ENCODE results near the gene ENAH.
"Not testable (repeated sequence)": the region's sequence is repeated elsewhere in the genome, so short reads cannot be mapped to it uniquely, and the experiment has no call there.

ENAH gene

GRCh38 chr1:225473676-225474438 is 179.1 kb downstream of the ENAH start:
- H3K27ac ChIP-seq (ENCODE audit: low read depth, low read length): peak overlapping the region; percentile 68
- not testable (repeated sequence) for H3K36me3 ChIP-seq (ENCODE audit: control insufficient read depth, insufficient read depth, low read length); H3K27me3 ChIP-seq (ENCODE audit: control insufficient read depth, insufficient read depth, low read length); H3K9ac ChIP-seq (ENCODE audit: low read length); H3K4me3 ChIP-seq (ENCODE audit: low read length)
- peaks cover 13% of the 10 kb centered on the region for H3K4me1 ChIP-seq (ENCODE audit: control insufficient read depth, insufficient read depth, low read length)

DNA sequence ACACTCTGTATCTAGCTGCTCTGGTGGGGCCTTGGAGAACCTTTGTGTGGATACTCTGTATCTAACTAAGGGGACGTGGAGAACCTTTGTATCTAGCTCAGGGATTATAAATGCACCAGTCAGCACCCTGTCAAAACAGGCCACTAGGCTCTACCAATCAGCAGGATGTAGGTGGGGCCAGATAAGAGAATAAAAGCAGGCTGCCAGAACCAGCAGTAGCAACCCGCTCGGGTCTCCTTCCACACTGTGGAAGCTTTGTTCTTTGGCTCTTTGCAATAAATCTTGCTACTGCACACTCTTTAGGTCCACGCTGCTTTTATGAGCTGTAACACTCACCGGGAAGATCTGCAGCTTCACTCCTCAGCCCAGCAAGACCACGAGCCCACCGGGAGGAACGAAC is 179.7 kb downstream of the ENAH start:
- H3K36me3 ChIP-seq (ENCODE audit: control insufficient read depth, insufficient read depth, low read length); H3K9ac ChIP-seq (ENCODE audit: low read length); H3K27me3 ChIP-seq (ENCODE audit: control insufficient read depth, insufficient read depth, low read length); H3K4me3 ChIP-seq (ENCODE audit: low read length): not testable (repeated sequence)
- peak overlapping the region; percentile 68 for H3K27ac ChIP-seq (ENCODE audit: low read depth, low read length)
- H3K4me1 ChIP-seq (ENCODE audit: control insufficient read depth, insufficient read depth, low read length): peaks cover 13% of the 10 kb centered on the region

- H3K9ac ChIP-seq (ENCODE audit: low read length): no peak overlapping the region
- no peak overlapping the region for H3K4me3 ChIP-seq (ENCODE audit: low read length)
- no peaks in the 10 kb centered on the region for H3K27me3 ChIP-seq (ENCODE audit: control insufficient read depth, insufficient read depth, low read length)
- H3K27ac ChIP-seq (ENCODE audit: low read depth, low read length): peak overlapping the region; percentile 34
- H3K36me3 ChIP-seq (ENCODE audit: control insufficient read depth, insufficient read depth, low read length): no peaks in the 10 kb centered on the region
- peaks cover 23% of the 10 kb centered on the region for H3K4me1 ChIP-seq (ENCODE audit: control insufficient read depth, insufficient read depth, low read length)
Measured at GRCh38 chr1:225471453-225472301, 181.2 kb downstream of the ENAH start.

DNA sequence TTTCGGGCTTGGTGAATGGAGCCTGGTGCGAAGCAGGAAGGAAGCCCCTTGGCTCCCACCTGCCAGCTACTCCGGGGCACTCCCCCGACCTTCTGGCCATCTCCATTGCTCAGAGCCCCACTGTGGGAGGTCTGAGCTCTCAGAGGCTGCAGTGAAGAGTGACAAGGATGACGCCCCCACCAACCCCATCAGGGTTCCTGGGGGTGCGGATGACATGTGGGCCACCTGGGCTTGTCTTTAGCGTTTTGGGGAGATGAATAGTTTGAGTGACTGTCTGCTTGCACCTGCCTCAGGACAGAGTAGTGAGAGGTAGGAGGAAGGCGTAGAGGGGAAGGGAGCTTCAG is 181.8 kb downstream of the ENAH start:
- H3K4me3 ChIP-seq (ENCODE audit: low read length): no peak overlapping the region
- no peaks in the 10 kb centered on the region for H3K36me3 ChIP-seq (ENCODE audit: control insufficient read depth, insufficient read depth, low read length)
- H3K27me3 ChIP-seq (ENCODE audit: control insufficient read depth, insufficient read depth, low read length): no peaks in the 10 kb centered on the region
- peaks cover 23% of the 10 kb centered on the region for H3K4me1 ChIP-seq (ENCODE audit: control insufficient read depth, insufficient read depth, low read length)
- H3K9ac ChIP-seq (ENCODE audit: low read length): no peak overlapping the region
- H3K27ac ChIP-seq (ENCODE audit: low read depth, low read length): peak overlapping the region; percentile 34

- no peak overlapping the region for H3K9ac ChIP-seq (ENCODE audit: low read length)
- H3K4me1 ChIP-seq (ENCODE audit: control insufficient read depth, insufficient read depth, low read length): peaks cover 27% of the 10 kb centered on the region
- H3K27me3 ChIP-seq (ENCODE audit: control insufficient read depth, insufficient read depth, low read length): no peaks in the 10 kb centered on the region
- no peaks in the 10 kb centered on the region for H3K36me3 ChIP-seq (ENCODE audit: control insufficient read depth, insufficient read depth, low read length)
- H3K27ac ChIP-seq (ENCODE audit: low read depth, low read length): peak overlapping the region; percentile 34
- no peak overlapping the region for H3K4me3 ChIP-seq (ENCODE audit: low read length)
Measured at GRCh38 chr1:225470211-225471108, 182.5 kb downstream of the ENAH start.

DNA sequence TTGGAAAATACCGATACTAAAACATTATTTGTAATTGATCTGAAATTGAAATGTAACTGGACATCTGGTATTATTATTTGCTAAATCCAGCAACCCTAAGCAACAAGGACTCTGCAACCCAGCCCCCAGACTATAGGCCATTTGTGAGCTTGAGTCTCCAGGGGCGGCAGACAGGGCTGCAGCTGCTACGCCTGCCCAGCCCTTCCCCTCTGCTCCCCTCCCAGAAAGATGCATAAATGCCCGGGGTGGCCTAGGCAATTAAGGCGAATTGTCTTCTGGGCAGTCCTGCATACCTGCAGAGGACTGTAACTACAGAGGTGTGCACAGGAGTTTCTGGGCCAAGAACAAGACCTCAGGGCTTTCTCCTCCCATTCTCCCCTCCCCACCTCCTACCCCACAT is 183.9 kb downstream of the ENAH start:
- Histone ChIP-seq H3K27me3 (ENCODE audit: control insufficient read depth, insufficient read depth, low read length) (no peaks in the 10 kb centered on the region), H3K27ac (ENCODE audit: low read depth, low read length) (no peak overlapping the region)

GRCh38 chr1:225468270-225469020 is 184.5 kb downstream of the ENAH start:
- peak overlapping the region; percentile 63 for H3K4me3 ChIP-seq (ENCODE audit: low read length)
- H3K27ac ChIP-seq (ENCODE audit: low read depth, low read length): peak overlapping the region; percentile 89
- no peaks in the 10 kb centered on the region for H3K27me3 ChIP-seq (ENCODE audit: control insufficient read depth, insufficient read depth, low read length)
- H3K36me3 ChIP-seq (ENCODE audit: control insufficient read depth, insufficient read depth, low read length): no peaks in the 10 kb centered on the region
- H3K9ac ChIP-seq (ENCODE audit: low read length): no peak overlapping the region
- H3K4me1 ChIP-seq (ENCODE audit: control insufficient read depth, insufficient read depth, low read length): peaks cover 27% of the 10 kb centered on the region

More for the DNA sequence above, 183.9 kb downstream of the ENAH start:
- no peaks in the 10 kb centered on the region for H3K36me3 ChIP-seq (ENCODE audit: control insufficient read depth, insufficient read depth, low read length)
- no peak overlapping the region for H3K4me3 ChIP-seq (ENCODE audit: low read length)
- H3K9ac ChIP-seq (ENCODE audit: low read length): no peak overlapping the region
- H3K4me1 ChIP-seq (ENCODE audit: control insufficient read depth, insufficient read depth, low read length): peaks cover 27% of the 10 kb centered on the region

DNA sequence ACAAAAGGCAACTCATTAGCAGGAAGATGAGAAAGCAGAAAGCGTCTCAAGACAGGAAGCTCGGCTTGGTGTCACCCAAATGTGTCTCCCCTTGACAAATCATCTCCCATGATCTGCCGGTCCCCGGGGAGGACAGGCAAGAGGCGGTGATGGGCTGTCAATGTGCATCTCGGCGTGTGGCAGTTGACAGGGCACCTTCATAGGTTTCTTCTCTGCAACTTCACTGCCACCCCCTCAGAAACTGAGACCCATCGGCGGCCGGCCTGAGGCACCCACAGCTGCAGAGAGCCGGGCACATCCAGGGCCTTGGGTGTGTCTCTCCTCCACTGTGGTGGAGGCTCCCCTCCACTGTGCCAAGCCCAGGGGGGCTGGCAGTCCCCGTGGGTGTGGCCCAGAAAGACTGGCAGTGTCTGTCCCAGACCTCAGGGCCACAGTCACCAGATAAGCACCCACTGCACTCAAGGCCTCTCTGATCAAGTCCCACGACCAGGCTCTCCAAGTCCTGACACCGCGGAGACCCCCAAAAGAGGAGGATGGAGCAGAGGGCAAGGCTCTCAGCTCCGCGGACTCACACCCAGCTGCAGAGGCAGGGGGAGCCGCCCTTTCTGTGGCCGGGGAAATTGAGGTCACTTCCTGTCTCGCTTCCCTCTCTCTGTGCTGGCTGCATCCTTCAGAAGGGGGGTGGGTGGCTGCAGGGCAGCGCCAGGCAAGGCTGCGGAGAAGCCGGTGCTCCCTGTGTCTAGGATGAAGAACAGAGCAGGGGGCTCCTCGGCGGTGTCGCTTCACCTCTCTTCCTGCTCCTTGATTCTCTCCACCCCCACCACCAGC is 185.5 kb downstream of the ENAH start:
- H3K27me3 ChIP-seq (ENCODE audit: control insufficient read depth, insufficient read depth, low read length): no peaks in the 10 kb centered on the region
- no peaks in the 10 kb centered on the region for H3K36me3 ChIP-seq (ENCODE audit: control insufficient read depth, insufficient read depth, low read length)
- peaks cover 37% of the 10 kb centered on the region for H3K4me1 ChIP-seq (ENCODE audit: control insufficient read depth, insufficient read depth, low read length)
- H3K27ac ChIP-seq (ENCODE audit: low read depth, low read length): peak overlapping the region; percentile 89
- H3K9ac ChIP-seq (ENCODE audit: low read length): peak overlapping the region; percentile 66
- H3K4me3 ChIP-seq (ENCODE audit: low read length): peak overlapping the region; percentile 63

GRCh38 chr1:225466848-225467192 is 186.1 kb downstream of the ENAH start:
- no peak overlapping the region for H3K9ac ChIP-seq (ENCODE audit: low read length)
- H3K27me3 ChIP-seq (ENCODE audit: control insufficient read depth, insufficient read depth, low read length): no peaks in the 10 kb centered on the region
- peaks cover 43% of the 10 kb centered on the region for H3K4me1 ChIP-seq (ENCODE audit: control insufficient read depth, insufficient read depth, low read length)
- no peak overlapping the region for H3K4me3 ChIP-seq (ENCODE audit: low read length)
- H3K27ac ChIP-seq (ENCODE audit: low read depth, low read length): peak overlapping the region; percentile 89
- no peaks in the 10 kb centered on the region for H3K36me3 ChIP-seq (ENCODE audit: control insufficient read depth, insufficient read depth, low read length)

DNA sequence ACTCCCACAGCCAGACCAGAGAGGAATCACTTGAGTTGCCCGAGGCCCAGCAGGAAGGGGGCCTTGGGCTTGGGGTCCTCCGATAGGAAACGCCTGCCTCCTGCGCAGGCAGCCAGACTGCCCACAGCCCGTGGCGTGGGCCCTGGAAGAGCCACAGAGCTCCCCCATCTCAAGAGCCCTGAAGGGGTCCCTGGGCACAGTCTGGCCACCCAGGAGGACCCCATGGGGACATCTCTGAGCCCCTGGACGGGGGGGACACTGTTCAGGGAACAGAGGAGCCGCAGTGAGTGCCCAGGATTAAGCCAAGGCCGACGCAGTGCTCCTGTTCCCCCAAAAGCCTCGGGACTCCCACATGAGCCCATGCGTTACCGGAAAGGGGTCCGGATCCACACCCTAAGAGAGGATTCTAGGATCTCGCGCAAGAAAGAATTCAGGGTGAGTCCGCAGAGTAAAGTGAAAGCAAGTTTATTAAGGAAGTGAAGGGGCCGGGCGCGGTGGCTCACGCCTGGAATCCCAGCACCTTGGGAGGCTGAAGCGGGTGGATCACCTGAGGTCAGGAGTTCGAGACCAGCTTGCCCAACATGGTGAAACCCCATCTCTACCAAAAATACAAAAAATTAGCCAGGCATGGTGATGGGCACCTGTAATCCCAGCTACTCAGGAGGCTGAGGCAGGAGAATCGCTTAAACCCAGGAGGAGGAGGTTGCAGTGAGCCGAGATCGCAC is 187.0 kb downstream of the ENAH start:
- no peaks in the 10 kb centered on the region for H3K27me3 ChIP-seq (ENCODE audit: control insufficient read depth, insufficient read depth, low read length)
- no peak overlapping the region for H3K4me3 ChIP-seq (ENCODE audit: low read length)
- peak overlapping the region; percentile 91 for H3K27ac ChIP-seq (ENCODE audit: low read depth, low read length)
- H3K36me3 ChIP-seq (ENCODE audit: control insufficient read depth, insufficient read depth, low read length): no peaks in the 10 kb centered on the region
- peaks cover 52% of the 10 kb centered on the region for H3K4me1 ChIP-seq (ENCODE audit: control insufficient read depth, insufficient read depth, low read length)
- H3K9ac ChIP-seq (ENCODE audit: low read length): no peak overlapping the region
